Activated CD8-positive, alpha-beta T cell treated with anti-CD3 and anti-CD28 coated beads for 36 hours (primary cell): ENCODE data around the gene STPG4. TPM values are rescaled to one million over a fixed set of nuclear protein-coding genes. Genes with fewer than 3 reads are reported as not detected.

Experiments
- ATAC-seq: fragments of 200-7000 bp; cut with Tn5 transposase; one replicate; pipeline ENCODE4 v1.10.0; 2021; ENCODE audit warnings: mild to moderate bottlenecking, moderate library complexity
- CTCF ChIA-PET: fragments of 350-600 bp; sonication (Branson Sonifier 250); formaldehyde crosslinking; loops from one replicate; lab custom pipeline; 2021; ENCODE audit warnings: antibody characterized with exemption; lab: Charles Lee
- POLR2A ChIA-PET: fragments of 350-600 bp; sonication (Branson Sonifier 250); formaldehyde crosslinking; loops from one replicate; lab custom pipeline; 2021; ENCODE audit warnings: antibody characterized with exemption; lab: Charles Lee
- DNase-seq: peaks from one replicate; pipeline ENCODE4 v3.0.0-alpha.2; 2020
- H3K27ac Mint-ChIP-seq: one replicate; pipeline ENCODE4 v1.8.0; 2021; ENCODE audit warnings: mild to moderate bottlenecking, mixed read lengths
- H3K27me3 Mint-ChIP-seq: one replicate; pipeline ENCODE4 v1.8.0; 2021; ENCODE audit warnings: mixed read lengths
- H3K36me3 Mint-ChIP-seq: one replicate; pipeline ENCODE4 v1.8.0; 2021; ENCODE audit warnings: low read depth, mixed read lengths
- H3K4me1 Mint-ChIP-seq: one replicate; pipeline ENCODE4 v1.8.0; 2021; ENCODE audit warnings: low read depth, mixed read lengths
- H3K4me3 Mint-ChIP-seq: one replicate; pipeline ENCODE4 v1.8.0; 2021; ENCODE audit warnings: mild to moderate bottlenecking, moderate library complexity, mixed read lengths
- H3K9me3 Mint-ChIP-seq: one replicate; pipeline ENCODE4 v1.8.0; 2021; ENCODE audit warnings: mixed read lengths
- CTCF ChIP-seq: fragments of 200-600 bp; IDR thresholded peaks from one replicate; pipeline ENCODE4 v1.8.0; 2022; ENCODE audit warnings: antibody characterized with exemption, mild to moderate bottlenecking
- intact Hi-C: fragments of 100-400 bp; cut with micrococcal nuclease; formaldehyde crosslinking; loops from one replicate; pipeline ENCODE4 v1.10.0; 2022
- total RNA-seq, 2 experiments: library from RNA; stranded (reverse); gene quantifications; one replicate each; pipeline ENCODE4 v1.2.3, GENCODE V29; 2021

The STPG4 gene
- total RNA-seq, 2 experiments from 2014 or later = not detected

- Mint-ChIP-seq H3K9me3 (no peaks in the 10 kb centered on the region), H3K36me3 (no peaks in the 10 kb centered on the region), H3K4me3 (no peak overlapping the region), H3K27me3 (no peaks in the 10 kb centered on the region), H3K4me1 (no peaks in the 10 kb centered on the region), H3K27ac (no peak overlapping the region)
- TF ChIP-seq CTCF = no peak
- ChIA-PET CTCF (no interaction called here), POLR2A (no interaction called here)
- intact Hi-C loops = no loop called here
- DNase-seq (no peak), ATAC-seq (no peak)
These were observed 61.5 kb downstream of the STPG4 start for GRCh38 chr2:47093626-47094025.

GRCh38 chr2:47092465-47092864 is 62.6 kb downstream of the STPG4 start:
- DNase-seq (no peak), ATAC-seq (no peak)
- ChIA-PET POLR2A (no interaction called here), CTCF (no interaction called here)
- Mint-ChIP-seq H3K27me3 (no peaks in the 10 kb centered on the region), H3K36me3 (no peaks in the 10 kb centered on the region), H3K4me1 (no peaks in the 10 kb centered on the region), H3K4me3 (no peak overlapping the region), H3K27ac (no peak overlapping the region), H3K9me3 (no peaks in the 10 kb centered on the region)
- no peak for TF ChIP-seq CTCF
- intact Hi-C loops = no loop called here

GRCh38 chr2:47091118-47091517 is 64.0 kb downstream of the STPG4 start:
- intact Hi-C loops = no loop called here
- ATAC-seq (no peak), DNase-seq (no peak)
- ChIA-PET CTCF (no interaction called here), POLR2A (no interaction called here)
- no peaks in the 10 kb centered on the region for H3K4me1 Mint-ChIP-seq
- H3K27ac Mint-ChIP-seq = no peak overlapping the region
- H3K27me3 Mint-ChIP-seq = no peaks in the 10 kb centered on the region
- no peaks in the 10 kb centered on the region for H3K9me3 Mint-ChIP-seq
- no peaks in the 10 kb centered on the region for H3K36me3 Mint-ChIP-seq
- no peak overlapping the region for H3K4me3 Mint-ChIP-seq
- TF ChIP-seq CTCF = no peak

- Mint-ChIP-seq H3K9me3 (no peaks in the 10 kb centered on the region), H3K36me3 (no peaks in the 10 kb centered on the region), H3K27ac (no peak overlapping the region), H3K27me3 (no peaks in the 10 kb centered on the region), H3K4me3 (no peak overlapping the region), H3K4me1 (no peaks in the 10 kb centered on the region)
- no peak for DNase-seq
- POLR2A ChIA-PET = no interaction called here
- intact Hi-C loops = no loop called here
- no peak for TF ChIP-seq CTCF
- no peak for ATAC-seq
- CTCF ChIA-PET = interaction anchor here (1.6 kb wide), 1 partner anchor 41 kb away, joined by 3 read pairs; no protein-coding TSS in a partner anchor
These were observed 66.0 kb downstream of the STPG4 start for GRCh38 chr2:47089083-47089464.

GRCh38 chr2:47088371-47089082 is 66.6 kb downstream of the STPG4 start:
- no peaks in the 10 kb centered on the region for H3K36me3 Mint-ChIP-seq
- no peaks in the 10 kb centered on the region for H3K27me3 Mint-ChIP-seq
- no peak for TF ChIP-seq CTCF
- no peak for DNase-seq
- intact Hi-C loops = no loop called here
- ChIA-PET CTCF (interaction anchor here (1.6 kb wide), 1 partner anchor 42 kb away, joined by 3 read pairs; no protein-coding TSS in a partner anchor), POLR2A (interaction anchor here (1.0 kb wide), 1 partner anchor 46 kb away, joined by 3 read pairs; no protein-coding TSS in a partner anchor)
- no peak overlapping the region for H3K4me3 Mint-ChIP-seq
- H3K27ac Mint-ChIP-seq = no peak overlapping the region
- no peaks in the 10 kb centered on the region for H3K9me3 Mint-ChIP-seq
- no peak for ATAC-seq
- no peaks in the 10 kb centered on the region for H3K4me1 Mint-ChIP-seq
